Measurements from ENCODE around the gene TYSND1.

DNA sequence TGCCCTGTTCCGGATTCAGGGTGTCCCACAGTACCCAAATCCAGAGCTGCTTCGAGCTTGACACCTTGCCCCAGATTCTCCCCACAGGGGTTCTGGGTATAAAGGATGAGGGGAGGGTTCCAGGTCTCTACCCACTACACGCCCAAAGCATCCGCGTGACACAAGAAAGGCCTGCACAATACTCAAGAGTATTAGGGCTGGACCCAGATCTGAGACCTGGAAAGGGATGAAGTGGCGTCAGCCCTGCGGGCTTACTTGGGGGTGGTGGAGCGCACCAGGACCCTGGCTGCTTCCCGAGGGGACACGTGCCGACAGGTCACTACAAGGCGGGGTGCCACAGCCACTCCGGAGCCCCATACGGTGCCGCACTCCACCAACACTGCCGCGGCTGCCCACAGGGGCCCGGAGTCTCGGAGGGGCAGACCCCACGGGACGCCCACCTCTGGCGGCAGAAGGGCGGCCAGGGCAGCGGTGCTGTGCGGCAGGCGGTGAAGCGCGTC is 1.3 kb downstream of the TYSND1 start:
- TF ChIP-seq, protein P1, sequence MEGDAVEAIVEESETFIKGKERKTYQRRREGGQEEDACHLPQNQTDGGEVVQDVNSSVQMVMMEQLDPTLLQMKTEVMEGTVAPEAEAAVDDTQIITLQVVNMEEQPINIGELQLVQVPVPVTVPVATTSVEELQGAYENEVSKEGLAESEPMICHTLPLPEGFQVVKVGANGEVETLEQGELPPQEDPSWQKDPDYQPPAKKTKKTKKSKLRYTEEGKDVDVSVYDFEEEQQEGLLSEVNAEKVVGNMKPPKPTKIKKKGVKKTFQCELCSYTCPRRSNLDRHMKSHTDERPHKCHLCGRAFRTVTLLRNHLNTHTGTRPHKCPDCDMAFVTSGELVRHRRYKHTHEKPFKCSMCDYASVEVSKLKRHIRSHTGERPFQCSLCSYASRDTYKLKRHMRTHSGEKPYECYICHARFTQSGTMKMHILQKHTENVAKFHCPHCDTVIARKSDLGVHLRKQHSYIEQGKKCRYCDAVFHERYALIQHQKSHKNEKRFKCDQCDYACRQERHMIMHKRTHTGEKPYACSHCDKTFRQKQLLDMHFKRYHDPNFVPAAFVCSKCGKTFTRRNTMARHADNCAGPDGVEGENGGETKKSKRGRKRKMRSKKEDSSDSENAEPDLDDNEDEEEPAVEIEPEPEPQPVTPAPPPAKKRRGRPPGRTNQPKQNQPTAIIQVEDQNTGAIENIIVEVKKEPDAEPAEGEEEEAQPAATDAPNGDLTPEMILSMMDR (IDR thresholded peaks at IDR 0.05) = no peak
- no peak for TF ChIP-seq POLR2A (IDR thresholded peaks at IDR 0.05)

Data from body of pancreas (tissue), 4 donors.